Hepatocyte (in vitro differentiated cells): Measurements from ENCODE around the gene HNRNPD. TPM values are rescaled to one million over a fixed set of nuclear protein-coding genes. Genes with fewer than 3 reads are reported as not detected.

Experiments
- polyA plus RNA-seq: library from polyadenylated mRNA; unstranded; fragments of >200 nt; fragmentation: Nextera tagmentation; extraction: Ambion mirVana; gene quantifications from 2 replicates; pipeline ENCODE4 v1.2.1, GENCODE V29; 2016
- small RNA-seq: library from RNA; depleted of rRNA; stranded (forward); fragments of <200 nt; gene quantifications from one replicate; pipeline ENCODE3, GENCODE V24; 2014
- total RNA-seq: library from RNA; depleted of rRNA; stranded (reverse); fragments of >200 nt; gene quantifications from 2 replicates; pipeline ENCODE4 v1.2.3, GENCODE V29; 2014

The HNRNPD gene
- total and polyA plus RNA-seq, 2 experiments from 2014 or later = 54.0 to 231 TPM

Small RNA genes lying within 50 kb of the gene (small RNA-seq; reads per million reads assigned to genes)
- not detected for gene RF00150

Other genes starting within 250 kb of the HNRNPD start
- 268 and 272 TPM in 2 replicates for gene HNRNPDL, start 56.5 kb upstream of the HNRNPD start, total RNA-seq
- gene HNRNPDL, start 56.5 kb upstream of the HNRNPD start, polyA plus RNA-seq = 170 and 187 TPM in 2 replicates
- 51.9 and 59.6 TPM in 2 replicates for gene ENOPH1, start 56.6 kb upstream of the HNRNPD start, total RNA-seq
- gene ENOPH1, start 56.6 kb upstream of the HNRNPD start, polyA plus RNA-seq = 27.4 and 35.9 TPM in 2 replicates
- gene TMEM150C, start 188.0 kb upstream of the HNRNPD start, total RNA-seq = 4.0 and 4.5 TPM in 2 replicates
- gene TMEM150C, start 188.0 kb upstream of the HNRNPD start, polyA plus RNA-seq = 1.9 and 3.3 TPM in 2 replicates